ENCODE measurements around the gene CCNJL. TPM values are rescaled to one million over a fixed set of nuclear protein-coding genes. Genes with fewer than 3 reads are reported as not detected.

CCNJL gene
- polyA plus RNA-seq, 1 donor (not counting 4 experiments of a cell fraction or from before 2014, with no cell fraction given) = 1.6 TPM

- no peak for DNase-seq (ENCODE audit: low read depth, low spot score)
- FAIRE-seq = no peak
These were observed 7.0 kb downstream of the CCNJL start for GRCh38 chr5:160305319-160305718.

GRCh38 chr5:160303690-160304089 is 8.7 kb downstream of the CCNJL start:
- H3K27ac ChIP-seq (ENCODE audit: control insufficient read depth, insufficient read depth, low read length) = no peak overlapping the region
- no peaks in the 10 kb centered on the region for H3K9me1 ChIP-seq (ENCODE audit: control insufficient read depth, extremely low read depth, insufficient read depth, low read length)
- H3K79me2 ChIP-seq (ENCODE audit: control insufficient read depth, insufficient read depth, low read length) = no peaks in the 10 kb centered on the region
- H3K36me3 ChIP-seq (ENCODE audit: control insufficient read depth in 2 of 2, extremely low read depth in 1 of 2, insufficient read depth in 2 of 2, low read length in 2 of 2) = no peaks in the 10 kb centered on the region
- no peak for DNase-seq (ENCODE audit: low read depth, low spot score)
- no peaks in the 10 kb centered on the region for H3K4me1 ChIP-seq (ENCODE audit: control insufficient read depth, extremely low read depth, insufficient read depth, low read length)
- no peak overlapping the region for H2AFZ ChIP-seq (ENCODE audit: control insufficient read depth, low read length)
- H3K4me2 ChIP-seq (ENCODE audit: control insufficient read depth, extremely low read depth, insufficient read depth, low read depth, low read length) = no peak overlapping the region
- H4K20me1 ChIP-seq (ENCODE audit: control insufficient read depth, extremely low read depth, insufficient read depth, low read length) = no peaks in the 10 kb centered on the region
- FAIRE-seq = no peak
- dilution Hi-C loops (cut with MboI; ENCODE audit: extremely low pct_ligation_motif_present, low sequenced_read_pairs) = no loop called here
- no peak overlapping the region for H3K4me3 ChIP-seq (ENCODE audit: control insufficient read depth in 2 of 3, extremely low read depth in 1 of 3, insufficient read depth in 2 of 3, low read depth in 1 of 3, low read length in 3 of 3)
- no peak overlapping the region for H3K9ac ChIP-seq (ENCODE audit: control insufficient read depth, extremely low read depth, insufficient read depth, low read length)
- no peaks in the 10 kb centered on the region for H3K27me3 ChIP-seq (ENCODE audit: control insufficient read depth, extremely low read depth, insufficient read depth, low read length)
- H3K9me3 ChIP-seq (ENCODE audit: control insufficient read depth, low read depth, low read length) = no peaks in the 10 kb centered on the region
- TF ChIP-seq CTCF (optimal IDR thresholded peaks at IDR 0.05 in 1 of 3, IDR thresholded peaks at IDR 0.05 in 1 of 3, conservative IDR thresholded peaks at IDR 0.05 in 1 of 3; ENCODE audit: extremely low read depth in 1 of 3, insufficient read depth in 2 of 3, low read length in 3 of 3) (no peak), EZH2 (IDR thresholded peaks at IDR 0.05; ENCODE audit: low read length) (no peak)

More at GRCh38 chr5:160305319-160305718, 7.0 kb downstream of the CCNJL start:
- no peaks in the 10 kb centered on the region for H3K4me1 ChIP-seq (ENCODE audit: control insufficient read depth, extremely low read depth, insufficient read depth, low read length)
- H3K9me3 ChIP-seq (ENCODE audit: control insufficient read depth, low read depth, low read length) = no peaks in the 10 kb centered on the region
- H3K79me2 ChIP-seq (ENCODE audit: control insufficient read depth, insufficient read depth, low read length) = no peaks in the 10 kb centered on the region
- H3K4me3 ChIP-seq (ENCODE audit: control insufficient read depth in 2 of 3, extremely low read depth in 1 of 3, insufficient read depth in 2 of 3, low read depth in 1 of 3, low read length in 3 of 3) = no peak overlapping the region
- H3K4me2 ChIP-seq (ENCODE audit: control insufficient read depth, extremely low read depth, insufficient read depth, low read depth, low read length) = no peak overlapping the region
- no peaks in the 10 kb centered on the region for H4K20me1 ChIP-seq (ENCODE audit: control insufficient read depth, extremely low read depth, insufficient read depth, low read length)
- no peak overlapping the region for H3K9ac ChIP-seq (ENCODE audit: control insufficient read depth, extremely low read depth, insufficient read depth, low read length)
- no peak overlapping the region for H3K27ac ChIP-seq (ENCODE audit: control insufficient read depth, insufficient read depth, low read length)
- no peaks in the 10 kb centered on the region for H3K27me3 ChIP-seq (ENCODE audit: control insufficient read depth, extremely low read depth, insufficient read depth, low read length)
- H3K9me1 ChIP-seq (ENCODE audit: control insufficient read depth, extremely low read depth, insufficient read depth, low read length) = no peaks in the 10 kb centered on the region
- dilution Hi-C loops (cut with MboI; ENCODE audit: extremely low pct_ligation_motif_present, low sequenced_read_pairs) = no loop called here
- no peak for TF ChIP-seq CTCF (optimal IDR thresholded peaks at IDR 0.05 in 1 of 3, IDR thresholded peaks at IDR 0.05 in 1 of 3, conservative IDR thresholded peaks at IDR 0.05 in 1 of 3; ENCODE audit: extremely low read depth in 1 of 3, insufficient read depth in 2 of 3, low read length in 3 of 3)
- no peak for TF ChIP-seq EZH2 (IDR thresholded peaks at IDR 0.05; ENCODE audit: low read length)
- H3K36me3 ChIP-seq (ENCODE audit: control insufficient read depth in 2 of 2, extremely low read depth in 1 of 2, insufficient read depth in 2 of 2, low read length in 2 of 2) = no peaks in the 10 kb centered on the region
- H2AFZ ChIP-seq (ENCODE audit: control insufficient read depth, low read length) = no peak overlapping the region

Measured in keratinocyte (primary cell).